GM12878 (cell line): ENCODE results near the gene ZNF367. TPM values are rescaled to one million over a fixed set of nuclear protein-coding genes. Genes with fewer than 3 reads are reported as not detected.

Source experiments
- ATAC-seq: fragments of 200-7000 bp; cut with Tn5 transposase; 3 replicates; pipeline ENCODE4 v1.9.1; 2020; ENCODE audit warnings: mild to moderate bottlenecking, moderate library complexity
- BruUV-seq: library from RNA; stranded (reverse); fragments of 400-500 nt; replicated peaks from 2 replicates; lab custom pipeline; 2021; lab: Mats Ljungman, UMichigan
- CTCF ChIA-PET: fragments of 300-600 bp; sonication (Branson Sonifier 250); formaldehyde crosslinking; extraction: SDS; loops from one replicate; lab custom pipeline; 2021; ENCODE audit warnings: inconsistent platforms; lab: Yijun Ruan, JAX
- POLR2A ChIA-PET: fragments of 350-600 bp; formaldehyde crosslinking; extraction: SDS; loops from one replicate; lab custom pipeline; 2021; ENCODE audit warnings: inconsistent platforms; lab: Charles Lee
- RAD21 ChIA-PET: fragments of 300-600 bp; sonication (Branson Sonifier 250); formaldehyde crosslinking; loops from one replicate; lab custom pipeline; 2023; ENCODE audit warnings: antibody characterized with exemption; ENCODE audit not compliant: unreplicated experiment; lab: Charles Lee
- SMC1A ChIA-PET: fragments of 300-600 bp; sonication (Branson Sonifier 250); formaldehyde crosslinking; loops from one replicate; lab custom pipeline; 2023; ENCODE audit not compliant: unreplicated experiment, uncharacterized antibody; lab: Charles Lee
- DNase-seq: peaks from one replicate; pipeline ENCODE4 v3.0.0-alpha.2; 2011; ENCODE audit warnings: low read depth, low spot score
- FAIRE-seq: peaks from 3 replicates; lab custom pipeline; 2011; peaks lifted over from hg19 to GRCh38; lab: Jason Lieb, UNC
- H2AFZ ChIP-seq: 2 replicates; pipeline ENCODE4 v1.6.0; 2011; ENCODE audit warnings: low read depth, low read length, control low read depth; ENCODE audit not compliant: control insufficient read depth
- H3K27ac ChIP-seq: 2 replicates; pipeline ENCODE4 v1.5.1; 2011; ENCODE audit warnings: control low read depth; ENCODE audit not compliant: control insufficient read depth, insufficient read depth
- H3K27me3 ChIP-seq, 2 experiments: replicated peaks in 1 of 2; 2 replicates each; pipeline versions ENCODE4 v1.6.0 to v1.6.1; 2011; ENCODE audit warnings: low read length in 1 of 2; ENCODE audit not compliant: control insufficient read depth in 2 of 2, insufficient read depth in 2 of 2
- H3K36me3 ChIP-seq, 2 experiments: 2 replicates each; pipeline ENCODE4 v1.5.1; 2011; ENCODE audit warnings: low read length in 1 of 2; ENCODE audit not compliant: control insufficient read depth in 2 of 2, insufficient read depth in 2 of 2
- H3K4me1 ChIP-seq: 2 replicates; pipeline ENCODE4 v1.6.1; 2011; ENCODE audit warnings: mild to moderate bottlenecking, low read length, moderate library complexity, mixed read lengths; ENCODE audit not compliant: control insufficient read depth, insufficient read depth
- H3K4me2 ChIP-seq: 2 replicates; pipeline ENCODE4 v1.6.0; 2011; ENCODE audit warnings: control low read depth; ENCODE audit not compliant: control insufficient read depth, insufficient read depth
- H3K4me3 ChIP-seq: fragments of 200-600 bp; sonication (generic); 2 replicates; pipeline ENCODE4 v1.5.1; 2016
- H3K79me2 ChIP-seq: 2 replicates; pipeline ENCODE4 v1.6.0; 2011; ENCODE audit warnings: low read length; ENCODE audit not compliant: control insufficient read depth, insufficient read depth
- H3K9ac ChIP-seq: 2 replicates; pipeline ENCODE4 v1.8.0; 2011; ENCODE audit warnings: low read length, control low read depth, mixed read lengths; ENCODE audit not compliant: control insufficient read depth, insufficient read depth
- H3K9me3 ChIP-seq: replicated peaks from 3 replicates; pipeline ENCODE4 v1.5.1; 2011; ENCODE audit warnings: mild to moderate bottlenecking, low read length; ENCODE audit not compliant: control insufficient read depth, insufficient read depth
- H4K20me1 ChIP-seq: 2 replicates; pipeline ENCODE4 v1.6.0; 2011; ENCODE audit not compliant: control insufficient read depth, insufficient read depth
- ATF3 ChIP-seq: IDR thresholded peaks from 2 replicates; pipeline ENCODE4 v1.6.1; 2011; ENCODE audit warnings: low read depth, mild to moderate bottlenecking, low read length, moderate library complexity, borderline replicate concordance; ENCODE audit errors: extremely low read depth
- E4F1 ChIP-seq: fragments of 450-650 bp; IDR thresholded peaks from 2 replicates; pipeline ENCODE4 v1.6.1; 2018; ENCODE audit warnings: borderline replicate concordance, mild to moderate bottlenecking; ENCODE audit not compliant: partially characterized antibody
- FOXK2 ChIP-seq: fragments of 450-650 bp; IDR thresholded peaks from 2 replicates; pipeline ENCODE4 v1.6.1; 2017; ENCODE audit warnings: mild to moderate bottlenecking, moderate library complexity
- HDAC2 ChIP-seq: fragments of 200-600 bp; sonication (generic); IDR thresholded peaks from 2 replicates; pipeline ENCODE4 v1.6.1; 2017
- MAX ChIP-seq: IDR thresholded peaks from 2 replicates; pipeline ENCODE4 v1.6.1; 2012; ENCODE audit warnings: low read depth, low read length, improper control_type of control experiment
- MEF2A ChIP-seq: IDR thresholded peaks from 2 replicates; pipeline ENCODE4 v1.6.1; 2011; ENCODE audit warnings: low read depth, mild to moderate bottlenecking, low read length, moderate library complexity; ENCODE audit not compliant: insufficient read depth
- MYC ChIP-seq: IDR thresholded peaks from 2 replicates; pipeline ENCODE4 v1.6.1; 2011; ENCODE audit warnings: mild to moderate bottlenecking, low read length, moderate library complexity, inconsistent platforms; ENCODE audit not compliant: insufficient read depth, insufficient replicate concordance, insufficient read length, severe bottlenecking
- NR2F1 ChIP-seq: fragments of 450-650 bp; conservative IDR thresholded peaks from 2 replicates; pipeline ENCODE4 v1.6.1; 2017; ENCODE audit warnings: mild to moderate bottlenecking
- NRF1 ChIP-seq: conservative IDR thresholded peaks from 2 replicates; pipeline ENCODE4 v1.6.1; 2011; ENCODE audit warnings: mild to moderate bottlenecking, low read depth, low read length, improper control_type of control experiment
- PAX5 ChIP-seq: IDR thresholded peaks from 2 replicates; pipeline ENCODE4 v1.6.1; 2011; ENCODE audit warnings: low read depth, low read length, borderline replicate concordance
- POU2F2 ChIP-seq: IDR thresholded peaks from 3 replicates; pipeline ENCODE4 v1.6.1; 2011; ENCODE audit warnings: low read depth, mild to moderate bottlenecking, low read length, borderline replicate concordance
- RBBP5 ChIP-seq: fragments of 200-600 bp; sonication (generic); conservative IDR thresholded peaks from 2 replicates; pipeline ENCODE4 v1.6.1; 2016
- RCOR1 ChIP-seq: conservative IDR thresholded peaks from 2 replicates; pipeline ENCODE4 v1.6.1; 2012; ENCODE audit warnings: low read depth, low read length, improper control_type of control experiment
- SMAD5 ChIP-seq: IDR thresholded peaks from 2 replicates; pipeline ENCODE4 v1.6.1; 2016; ENCODE audit warnings: antibody characterized with exemption, low read depth
- SP1 ChIP-seq: IDR thresholded peaks from one replicate; pipeline ENCODE4 v1.6.1; 2011; ENCODE audit warnings: low read depth, low read length
- TAF1 ChIP-seq: IDR thresholded peaks from 2 replicates; pipeline ENCODE4 v1.6.1; 2011; ENCODE audit warnings: mild to moderate bottlenecking, low read depth, low read length, borderline replicate concordance
- ZNF622 ChIP-seq: fragments of 450-650 bp; IDR thresholded peaks from 2 replicates; pipeline ENCODE4 v1.6.1; 2017; ENCODE audit warnings: mild to moderate bottlenecking, inconsistent platforms
- WGBS: methylation state at CpG from one replicate; pipeline ENCODE4 v1.1.6; 2016; ENCODE audit warnings: low lambda C conversion rate; ENCODE audit not compliant: insufficient replicate concordance, insufficient coverage; ENCODE audit errors: missing lambda C conversion rate; 5-methylcytosine and 5-hydroxymethylcytosine counted together
- in situ Hi-C: fragments of 300-500 bp; cut with MboI; formaldehyde crosslinking; loops from 9 replicates; pipeline ENCODE4 v1.14.3; 2018; ENCODE audit warnings: mixed read lengths
- intact Hi-C: fragments of 100-400 bp; cut with micrococcal nuclease; formaldehyde crosslinking; loops from one replicate; pipeline ENCODE4 v1.14.2; 2022; ENCODE audit not compliant: unreplicated experiment
- polyA plus RNA-seq, 11 experiments: library from polyadenylated mRNA; depleted of rRNA in 4 of 11; unstranded in 6 of 11; stranded (reverse) in 5 of 11; fragments of >200 nt; fragmentation: Nextera tagmentation in 4 of 11; fragmentation: Illumina TruSeq in 1 of 11; extraction: Ambion mirVana in 4 of 11; extraction: Trizol in 1 of 11; gene quantifications; 1 replicate in 1 of 11; 2 replicates in 10 of 11; pipeline versions ENCODE4 v1.2.1 to v1.2.3, GENCODE V29; 2011 to 2016; ENCODE audit warnings: inconsistent platforms in 2 of 11, missing spikeins in 2 of 11, low read depth in 1 of 11
- total RNA-seq, 4 experiments: library from RNA; depleted of rRNA in 3 of 4; stranded (reverse); fragments of >200 nt in 3 of 4; fragmentation: Illumina TruSeq in 1 of 4; extraction: Trizol in 1 of 4; gene quantifications; 2 replicates each; pipeline versions ENCODE4 v1.2.1 to v1.2.3, GENCODE V29; 2013 to 2021

Gene ZNF367
- total and polyA plus RNA-seq, 10 of the 15 experiments (the other 5 are each of a cell fraction or from before 2014, with no cell fraction given), result 2.9 to 16.3 (median 11.1) TPM

- H3K4me3 ChIP-seq, result no peak overlapping the region
- no peak for ATAC-seq
- H2AFZ ChIP-seq, result no peak overlapping the region
- intact Hi-C loops, result no loop called here
- DNase-seq, result no peak
- no TSS peak for BruUV-seq
- H4K20me1 ChIP-seq, result no peaks in the 10 kb centered on the region
- H3K9me3 ChIP-seq, result no peaks in the 10 kb centered on the region
- H3K36me3 ChIP-seq, result no peaks in the 10 kb centered on the region
- in situ Hi-C loops, result no loop called here
- ChIA-PET CTCF (interaction anchor here (2.2 kb wide), 1 partner anchor 16 kb away, joined by 8 read pairs; no protein-coding TSS in a partner anchor), SMC1A (interaction anchor here (1.2 to 2.2 kb wide), 2 partner anchors 17 to 282 kb away, joined by 3 to 9 read pairs; no protein-coding TSS in a partner anchor)
- no peak for FAIRE-seq
- no peaks in the 10 kb centered on the region for H3K27me3 ChIP-seq
- no peak overlapping the region for H3K9ac ChIP-seq
- no peaks in the 10 kb centered on the region for H3K4me1 ChIP-seq
- no peak overlapping the region for H3K4me2 ChIP-seq
- H3K79me2 ChIP-seq, result no peaks in the 10 kb centered on the region
- no peak for TF ChIP-seq RCOR1
- no peak for TF ChIP-seq SMAD5
- no peak for TF ChIP-seq POU2F2
- no peak for TF ChIP-seq MEF2A
- TF ChIP-seq SP1, result no peak
- no peak for TF ChIP-seq NR2F1
- no peak for TF ChIP-seq RBBP5
- TF ChIP-seq TAF1, result no peak
- TF ChIP-seq NRF1, result no peak
- no peak for TF ChIP-seq PAX5
- no peak for TF ChIP-seq MYC
- no peak for TF ChIP-seq FOXK2
- TF ChIP-seq HDAC2, result no peak
- TF ChIP-seq ZNF622, result no peak
- no peak for TF ChIP-seq MAX
- TF ChIP-seq ATF3, result no peak
- TF ChIP-seq E4F1, result no peak
- TF ChIP-seq, all 136 proteins: peak for 0
- WGBS, result 44% methylated on average over 5 of the region's 5 CpGs
- ChIA-PET POLR2A (no interaction called here), RAD21 (no interaction called here)
- no peak overlapping the region for H3K27ac ChIP-seq
Measured at GRCh38 chr9:96343515-96344360, 74.4 kb downstream of the ZNF367 start.
